HepG2 (cell line): ENCODE results near the gene PATZ1. TPM values are rescaled to one million over a fixed set of nuclear protein-coding genes. Genes with fewer than 3 reads are reported as not detected.

Experiments
- ATF4 ChIP-seq, 2 experiments: fragments of 450-650 bp in 1 of 2; sonication (generic) in 1 of 2; formaldehyde crosslinking; IDR thresholded peaks; 2 replicates each; pipeline versions ENCODE4 v1.5.0 to v1.8.0; 2020 to 2022; ENCODE audit warnings: mild to moderate bottlenecking in 1 of 2, missing genetic modification reagents in 1 of 2
- FOXK1 ChIP-seq: sonication (generic); formaldehyde crosslinking; IDR thresholded peaks from 2 replicates; pipeline ENCODE4 v1.4.0; 2020; ENCODE audit warnings: low read depth, missing genetic modification reagents, borderline replicate concordance
- GMEB1 ChIP-seq: sonication (generic); formaldehyde crosslinking; IDR thresholded peaks from 2 replicates; pipeline ENCODE4 v1.5.1; 2020; ENCODE audit warnings: missing genetic modification reagents, mild to moderate bottlenecking, borderline replicate concordance
- KAT7 ChIP-seq: IDR thresholded peaks from 2 replicates; pipeline ENCODE4 v1.6.1; 2018; ENCODE audit warnings: borderline replicate concordance, missing compliant biosample characterization
- MAFG ChIP-seq: sonication (generic); formaldehyde crosslinking; IDR thresholded peaks from 2 replicates; pipeline ENCODE4 v1.5.1; 2020; ENCODE audit warnings: mild to moderate bottlenecking, missing genetic modification reagents
- MIER2 ChIP-seq: IDR thresholded peaks from 2 replicates; pipeline ENCODE4 v1.6.1; 2016; ENCODE audit warnings: missing biosample characterization, missing genetic modification reagents
- MTF1 ChIP-seq: sonication (generic); formaldehyde crosslinking; IDR thresholded peaks from 2 replicates; pipeline ENCODE4 v1.5.0; 2020; ENCODE audit warnings: missing genetic modification reagents
- NR2F6 ChIP-seq, 2 experiments: IDR thresholded peaks; 2 replicates each; pipeline ENCODE4 v1.6.1; 2016; ENCODE audit warnings: antibody characterized with exemption in 1 of 2, mild to moderate bottlenecking in 1 of 2
- RAD21 ChIP-seq: fragments of 450-650 bp; formaldehyde crosslinking; IDR thresholded peaks from 2 replicates; pipeline ENCODE4 v1.5.0; 2020; ENCODE audit warnings: mild to moderate bottlenecking
- STAT5B ChIP-seq: sonication (generic); formaldehyde crosslinking; IDR thresholded peaks from 2 replicates; pipeline ENCODE4 v1.4.0; 2020; ENCODE audit warnings: missing genetic modification reagents
- TRIM22 ChIP-seq: fragments of 450-650 bp; IDR thresholded peaks from 2 replicates; pipeline ENCODE4 v1.6.1; 2017
- YY1 ChIP-seq: IDR thresholded peaks from 2 replicates; pipeline ENCODE4 v1.6.1; 2011; ENCODE audit warnings: low read length, low read depth, moderate library complexity, mild to moderate bottlenecking; ENCODE audit not compliant: insufficient read depth, insufficient replicate concordance
- ZKSCAN5 ChIP-seq: sonication (generic); formaldehyde crosslinking; IDR thresholded peaks from 2 replicates; pipeline ENCODE4 v1.5.1; 2020; ENCODE audit warnings: mild to moderate bottlenecking, missing genetic modification reagents
- ZNF12 ChIP-seq: sonication (generic); formaldehyde crosslinking; IDR thresholded peaks from 2 replicates; pipeline ENCODE4 v1.5.0; 2020; ENCODE audit warnings: missing genetic modification reagents
- ZNF234 ChIP-seq: sonication (generic); formaldehyde crosslinking; conservative IDR thresholded peaks from 2 replicates; pipeline ENCODE4 v1.5.1; 2020; ENCODE audit warnings: mild to moderate bottlenecking, missing genetic modification reagents
- ZNF281 ChIP-seq: sonication (generic); formaldehyde crosslinking; IDR thresholded peaks from 2 replicates; pipeline ENCODE4 v1.4.0; 2020; ENCODE audit warnings: missing genetic modification reagents, borderline replicate concordance
- ZNF335 ChIP-seq: sonication (generic); formaldehyde crosslinking; IDR thresholded peaks from 2 replicates; pipeline ENCODE4 v1.4.0; 2020; ENCODE audit warnings: missing genetic modification reagents
- ZNF33A ChIP-seq: sonication (generic); formaldehyde crosslinking; IDR thresholded peaks from 2 replicates; pipeline ENCODE4 v1.5.1; 2020; ENCODE audit warnings: missing genetic modification reagents, mild to moderate bottlenecking, moderate library complexity, borderline replicate concordance
- ZNF841 ChIP-seq: sonication (generic); formaldehyde crosslinking; IDR thresholded peaks from 2 replicates; pipeline ENCODE4 v1.8.1; 2023; ENCODE audit warnings: missing genetic modification reagents, borderline replicate concordance
- ZSCAN5A ChIP-seq: sonication (generic); formaldehyde crosslinking; IDR thresholded peaks from 2 replicates; pipeline ENCODE4 v1.8.0; 2022; ENCODE audit warnings: mild to moderate bottlenecking, missing genetic modification reagents, borderline replicate concordance
- polyA plus RNA-seq, 8 experiments: library from polyadenylated mRNA; depleted of rRNA in 3 of 8; stranded (reverse) in 7 of 8; unstranded in 1 of 8; fragments of >200 nt; fragmentation: Illumina TruSeq in 4 of 8; extraction: Trizol in 4 of 8; gene quantifications; 2 replicates each; pipeline versions ENCODE4 v1.2.1 to v1.2.3, GENCODE V29; 2011 to 2016; ENCODE audit warnings: low read depth in 4 of 8, missing spikeins in 1 of 8, mixed read lengths in 1 of 8; ENCODE audit not compliant: insufficient read depth in 1 of 8
- total RNA-seq, 5 experiments: library from RNA; depleted of rRNA; stranded (reverse); fragments of >200 nt; fragmentation: Illumina TruSeq; extraction: Trizol; gene quantifications; 2 replicates each; pipeline ENCODE4 v1.2.3, GENCODE V29; 2016; ENCODE audit warnings: low read depth in 1 of 5

The PATZ1 gene
- total and polyA plus RNA-seq, 2 of the 13 experiments (the other 11 are each of a cell fraction or from before 2014, with no cell fraction given): 24.9 to 30.5 TPM

- TF ChIP-seq KAT7 (CRISPR knock-in tag) (no peak), YY1 (peak; percentile 15), FOXK1 (CRISPR knock-in tag) (peak; percentile 53; the same call in 1 of the 2 replicates), MTF1 (CRISPR knock-in tag) (no peak), ZKSCAN5 (no peak), ZNF281 (CRISPR knock-in tag) (no peak), STAT5B (no peak), TRIM22 (no peak), NR2F6 (IDR thresholded peaks at IDR 0.05) (no peak), NR2F6 (CRISPR knock-in tag; IDR thresholded peaks at IDR 0.05) (peak; percentile 37; the same call in 1 of the 2 replicates), RAD21 (peak; percentile 25; the same call in 1 of the 2 replicates), ZNF234 (CRISPR knock-in tag) (no peak), ATF4 (CRISPR knock-in tag; IDR thresholded peaks at IDR 0.05) (no peak), MIER2 (CRISPR knock-in tag) (no peak), MAFG (CRISPR knock-in tag) (no peak), ZNF841 (CRISPR knock-in tag) (no peak), ZNF12 (CRISPR knock-in tag) (0 out of 2 replicates have a peak, but pooled peaks have one; percentile 16), ZNF335 (no peak), GMEB1 (CRISPR knock-in tag) (peak; percentile 41; the same call in 1 of the 2 replicates), ZSCAN5A (CRISPR knock-in tag) (no peak), ZNF33A (CRISPR knock-in tag) (peak; percentile 6; the same call in 1 of the 2 replicates)
Measured at GRCh38 chr22:31292236-31292989, 53.7 kb downstream of the PATZ1 start, which contains the start of gene PIK3IP1 (continued).
